Kidney (tissue), 14 donors: Measurements from ENCODE around the gene LMOD2. TPM values are rescaled to one million over a fixed set of nuclear protein-coding genes. Genes with fewer than 3 reads are reported as not detected.

Experiments
- DNase-seq, 5 donors: peaks; one replicate each; pipeline ENCODE4 v3.0.0-alpha.2; 2013 to 2020
- FAIRE-seq: peaks from 2 replicates; lab custom pipeline; 2012; peaks lifted over from hg19 to GRCh38; lab: Jason Lieb, UNC
- H3K27ac ChIP-seq, 2 donors: one replicate each; pipeline ENCODE4 v1.7.0; 2013; ENCODE audit warnings: low read depth in 2 of 2, low read length in 2 of 2, inconsistent platforms in 1 of 2
- H3K27me3 ChIP-seq: one replicate; pipeline ENCODE4 v1.7.1; 2013; ENCODE audit warnings: low read length, inconsistent platforms; ENCODE audit not compliant: control insufficient read depth, insufficient read depth
- H3K36me3 ChIP-seq, 3 donors: one replicate each; pipeline versions ENCODE4 v1.7.0 to v1.7.1; 2013; ENCODE audit warnings: low read length in 3 of 3, control low read depth in 1 of 3, inconsistent platforms in 1 of 3; ENCODE audit not compliant: insufficient read depth in 3 of 3, control insufficient read depth in 2 of 3
- H3K4me1 ChIP-seq, 3 donors: one replicate each; pipeline versions ENCODE4 v1.7.0 to v1.7.1; 2013; ENCODE audit warnings: low read length in 3 of 3, inconsistent platforms in 1 of 3, low read depth in 1 of 3; ENCODE audit not compliant: control insufficient read depth in 2 of 3, insufficient read depth in 2 of 3
- H3K4me3 ChIP-seq, 3 donors: one replicate each; pipeline versions ENCODE4 v1.7.0 to v1.8.1; 2013; ENCODE audit warnings: low read length in 3 of 3, control low read depth in 1 of 3, inconsistent platforms in 1 of 3
- H3K9ac ChIP-seq, 3 donors: one replicate each; pipeline versions ENCODE4 v1.7.0 to v1.7.1; 2013; ENCODE audit warnings: low read length in 3 of 3, control low read depth in 1 of 3, inconsistent platforms in 1 of 3
- H3K9me3 ChIP-seq, 3 donors: one replicate each; pipeline versions ENCODE4 v1.7.0 to v1.7.1; 2013; ENCODE audit warnings: low read length in 3 of 3, control low read depth in 1 of 3, inconsistent platforms in 1 of 3; ENCODE audit not compliant: control insufficient read depth in 2 of 3, insufficient read depth in 1 of 3
- intact Hi-C: fragments of 100-400 bp; cut with DNase I; formaldehyde crosslinking; loops from one replicate; pipeline ENCODE4 v1.11.1; 2022
- polyA plus RNA-seq: library from polyadenylated mRNA; stranded (reverse); fragments of 350-450 nt; fragmentation: Illumina TruSeq; extraction: RNeasy Lipid Tissue Mini Kit (QIAGEN cat#74804); gene quantifications from one replicate; pipeline ENCODE4 v1.2.3, GENCODE V29; 2014; ENCODE audit warnings: low read depth, low replicate concordance; ENCODE audit not compliant: insufficient read depth
- total RNA-seq: library from RNA; stranded (reverse); fragmentation: NEBNext Ultra II Directional; extraction: Animal tissue kit (Norgen Biotek cat#: 25700); gene quantifications from one replicate; pipeline ENCODE4 v1.2.1, GENCODE V29; 2021
- TF ChIP-seq, protein P1 (sequence below): IDR thresholded peaks from 3 replicates; pipeline ENCODE4 v1.5.1; 2012; ENCODE audit warnings: mild to moderate bottlenecking, moderate library complexity, borderline replicate concordance; ENCODE audit not compliant: insufficient read depth; ENCODE audit errors: extremely low read depth
- donor health status: control.
- donor health status: control.
- donor health status: control.
- donor health status: control.
- donor health status: control.
- donor health status: DM: yes; HTN: yes; CAD: no.
- donor health status: Normal renal cell carcinoma (clear cell type).

The LMOD2 gene
- total and polyA plus RNA-seq, 2 donors from 2014 or later: not detected

DNA sequence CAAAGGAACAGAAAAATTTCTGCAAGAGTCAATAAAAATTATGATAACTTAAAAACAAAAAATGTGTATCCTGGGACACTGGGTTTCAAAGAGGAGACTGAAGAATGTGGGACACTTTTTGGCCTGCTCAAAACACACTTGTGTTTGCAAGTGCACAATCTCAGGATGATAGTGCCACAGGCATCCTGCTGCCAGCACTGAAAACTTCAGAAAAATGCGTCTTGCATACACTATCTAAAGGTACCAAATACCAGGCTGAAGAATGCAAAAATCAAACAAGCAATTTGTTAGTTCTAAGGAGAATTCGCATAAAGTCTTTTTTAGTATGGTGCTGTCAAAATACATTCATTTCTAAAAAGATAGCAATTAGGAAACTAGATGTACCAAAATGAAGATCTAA is 55.0 kb downstream of the LMOD2 start:
- TF ChIP-seq, protein P1, sequence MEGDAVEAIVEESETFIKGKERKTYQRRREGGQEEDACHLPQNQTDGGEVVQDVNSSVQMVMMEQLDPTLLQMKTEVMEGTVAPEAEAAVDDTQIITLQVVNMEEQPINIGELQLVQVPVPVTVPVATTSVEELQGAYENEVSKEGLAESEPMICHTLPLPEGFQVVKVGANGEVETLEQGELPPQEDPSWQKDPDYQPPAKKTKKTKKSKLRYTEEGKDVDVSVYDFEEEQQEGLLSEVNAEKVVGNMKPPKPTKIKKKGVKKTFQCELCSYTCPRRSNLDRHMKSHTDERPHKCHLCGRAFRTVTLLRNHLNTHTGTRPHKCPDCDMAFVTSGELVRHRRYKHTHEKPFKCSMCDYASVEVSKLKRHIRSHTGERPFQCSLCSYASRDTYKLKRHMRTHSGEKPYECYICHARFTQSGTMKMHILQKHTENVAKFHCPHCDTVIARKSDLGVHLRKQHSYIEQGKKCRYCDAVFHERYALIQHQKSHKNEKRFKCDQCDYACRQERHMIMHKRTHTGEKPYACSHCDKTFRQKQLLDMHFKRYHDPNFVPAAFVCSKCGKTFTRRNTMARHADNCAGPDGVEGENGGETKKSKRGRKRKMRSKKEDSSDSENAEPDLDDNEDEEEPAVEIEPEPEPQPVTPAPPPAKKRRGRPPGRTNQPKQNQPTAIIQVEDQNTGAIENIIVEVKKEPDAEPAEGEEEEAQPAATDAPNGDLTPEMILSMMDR: no peak
- no peak for FAIRE-seq
- Histone ChIP-seq H3K4me3 (no peak overlapping the region), H3K9ac (no peak overlapping the region), H3K9me3 (no peaks in the 10 kb centered on the region), H3K36me3 (peaks cover 0 to 9% (median 2%) of the 10 kb centered on the region in 3 donors), H3K27me3 (no peaks in the 10 kb centered on the region), H3K4me1 (peaks cover 0 to 19% (median 10%) of the 10 kb centered on the region in 3 donors), H3K27ac (no peak overlapping the region)
- DNase-seq: no peak
- intact Hi-C loops: no loop called here

- no peak overlapping the region for H3K27ac ChIP-seq
- peaks cover 0 to 9% (median 2%) of the 10 kb centered on the region in 3 donors for H3K36me3 ChIP-seq
- H3K9ac ChIP-seq: no peak overlapping the region
- no peak for FAIRE-seq
- intact Hi-C loops: no loop called here
- TF ChIP-seq, protein P1: no peak
- no peaks in the 10 kb centered on the region for H3K27me3 ChIP-seq
- DNase-seq: no peak
- no peak overlapping the region for H3K4me3 ChIP-seq
- H3K4me1 ChIP-seq: peaks cover 0 to 20% (median 10%) of the 10 kb centered on the region in 3 donors
- no peaks in the 10 kb centered on the region for H3K9me3 ChIP-seq
Observed at GRCh38 chr7:123711832-123712293, 56.2 kb downstream of the LMOD2 start.

- Histone ChIP-seq H3K4me3 (no peak overlapping the region), H3K4me1 (peaks cover 0 to 21% (median 13%) of the 10 kb centered on the region in 3 donors), H3K27me3 (no peaks in the 10 kb centered on the region), H3K27ac (no peak overlapping the region), H3K9ac (no peak overlapping the region), H3K36me3 (peaks cover 0 to 7% (median 0%) of the 10 kb centered on the region in 3 donors), H3K9me3 (no peaks in the 10 kb centered on the region)
- TF ChIP-seq, protein P1: no peak
- FAIRE-seq (no peak), DNase-seq (no peak)
- intact Hi-C loops: no loop called here
Observed at GRCh38 chr7:123712619-123713018, 57.0 kb downstream of the LMOD2 start.

Other genes with a start within 250 kb of the LMOD2 start
- 6.9 TPM for gene IQUB, start 121.3 kb upstream of the LMOD2 start, total RNA-seq
- 1.8 TPM for gene IQUB, start 121.3 kb upstream of the LMOD2 start, polyA plus RNA-seq
- 115 TPM for gene NDUFA5, start 98.0 kb upstream of the LMOD2 start, total RNA-seq
- gene NDUFA5, start 98.0 kb upstream of the LMOD2 start, polyA plus RNA-seq: 189 TPM
- not detected for gene ASB15, start 54.0 kb upstream of the LMOD2 start, total RNA-seq
- 1.8 TPM for gene ASB15, start 54.0 kb upstream of the LMOD2 start, polyA plus RNA-seq
- 50.4 TPM for gene WASL, start 93.1 kb downstream of the LMOD2 start, total RNA-seq
- 28.7 TPM for gene WASL, start 93.1 kb downstream of the LMOD2 start, polyA plus RNA-seq
- not detected for gene HYAL4, start 189.3 kb downstream of the LMOD2 start, total RNA-seq
- 0.24 TPM for gene HYAL4, start 189.3 kb downstream of the LMOD2 start, polyA plus RNA-seq